ENCODE results near the gene STXBP5.
"Not testable (repeated sequence)": the region's sequence is repeated elsewhere in the genome, so short reads cannot be mapped to it uniquely, and the experiment has no call there.

Gene STXBP5

GRCh38 chr6:147298461-147298860, 94.2 kb downstream of the STXBP5 start:
- DNase-seq (ENCODE audit: low spot score): no peak

DNA sequence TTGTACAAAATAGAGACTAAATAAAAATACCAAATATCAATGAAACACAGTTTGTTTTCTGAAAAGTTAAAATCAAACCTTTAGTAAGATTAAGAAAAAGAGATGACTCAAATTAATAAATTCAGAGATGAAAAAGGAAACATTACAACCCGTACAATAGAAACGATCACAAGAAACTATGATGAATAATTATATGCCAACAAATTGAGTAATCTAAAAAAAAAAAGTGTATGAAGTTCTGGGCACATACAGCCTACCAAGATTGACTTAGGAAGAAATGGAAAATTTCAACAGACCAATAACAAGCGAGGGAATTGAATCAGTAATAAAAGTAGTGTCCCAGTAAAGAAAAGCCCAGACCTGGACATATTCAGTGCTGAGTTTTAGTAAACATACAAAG, 94.8 kb downstream of the STXBP5 start:
- no peak for DNase-seq (ENCODE audit: low spot score)

DNA sequence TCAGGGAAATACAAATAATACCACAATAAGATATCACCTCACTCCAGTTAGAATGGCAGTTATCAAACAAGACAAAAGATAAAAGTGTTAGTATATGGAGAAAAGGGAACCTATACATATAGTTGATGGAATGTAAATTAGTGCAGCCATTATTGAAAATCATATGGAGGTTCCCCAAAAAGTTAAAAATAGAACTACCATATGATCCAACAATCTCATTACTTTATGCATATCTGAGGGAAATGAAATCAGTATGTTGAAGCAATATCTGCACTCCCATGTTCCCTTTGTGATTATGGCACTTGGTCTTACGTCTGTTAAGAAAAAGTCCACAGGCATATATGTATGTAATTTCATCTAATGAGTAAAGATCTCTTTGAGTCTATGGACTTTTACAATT, 96.9 kb downstream of the STXBP5 start:
- no peak for DNase-seq (ENCODE audit: low spot score)

- DNase-seq (ENCODE audit: low spot score): no peak
Measured at GRCh38 chr6:147304016-147304415, 99.8 kb downstream of the STXBP5 start.

DNA sequence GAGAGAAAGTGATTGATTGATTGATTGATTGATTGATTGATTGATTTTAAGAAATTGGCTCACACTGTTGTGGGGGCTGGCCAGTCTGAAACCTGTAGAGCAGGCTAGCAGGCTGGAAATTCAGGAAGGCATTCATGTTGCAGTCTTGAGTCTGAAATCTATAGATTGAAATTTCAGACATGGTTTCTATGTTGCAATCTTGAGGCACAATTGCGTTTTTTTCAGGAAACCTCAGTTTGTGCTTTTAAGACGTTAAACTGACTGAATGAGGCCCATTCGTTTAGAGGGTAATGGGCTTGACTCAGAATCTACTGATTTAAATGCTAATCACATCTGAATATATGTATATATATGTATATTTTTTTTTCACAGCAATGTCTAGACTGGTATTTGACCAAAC, 106.3 kb downstream of the STXBP5 start:
- DNase-seq (ENCODE audit: low spot score): no peak

GRCh38 chr6:147311218-147311617, 107.0 kb downstream of the STXBP5 start:
- DNase-seq (ENCODE audit: low spot score): no peak

DNA sequence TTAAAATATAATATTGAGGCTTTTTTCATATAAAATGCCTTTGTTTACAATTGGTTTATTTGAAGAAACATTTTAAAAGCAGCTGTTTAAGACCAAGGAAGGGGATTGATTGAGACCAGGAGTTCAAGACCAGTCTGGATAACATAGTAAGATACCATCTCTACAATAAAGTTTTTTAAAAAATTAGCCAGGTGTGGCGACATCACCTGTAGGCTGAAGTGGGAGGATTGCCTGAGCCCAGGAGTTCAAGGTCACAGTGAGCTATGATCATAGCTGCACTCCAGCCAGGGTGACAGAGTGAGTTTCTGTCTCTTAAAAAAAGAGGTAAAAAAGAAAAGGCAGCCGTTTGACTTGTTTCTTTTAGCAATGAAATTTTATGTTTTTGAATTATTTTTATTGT, 117.0 kb downstream of the STXBP5 start:
- no peak for DNase-seq (ENCODE audit: low spot score)

- DNase-seq (ENCODE audit: low spot score): peak; percentile 27
Measured at GRCh38 chr6:147322299-147323162, 118.3 kb downstream of the STXBP5 start.

DNA sequence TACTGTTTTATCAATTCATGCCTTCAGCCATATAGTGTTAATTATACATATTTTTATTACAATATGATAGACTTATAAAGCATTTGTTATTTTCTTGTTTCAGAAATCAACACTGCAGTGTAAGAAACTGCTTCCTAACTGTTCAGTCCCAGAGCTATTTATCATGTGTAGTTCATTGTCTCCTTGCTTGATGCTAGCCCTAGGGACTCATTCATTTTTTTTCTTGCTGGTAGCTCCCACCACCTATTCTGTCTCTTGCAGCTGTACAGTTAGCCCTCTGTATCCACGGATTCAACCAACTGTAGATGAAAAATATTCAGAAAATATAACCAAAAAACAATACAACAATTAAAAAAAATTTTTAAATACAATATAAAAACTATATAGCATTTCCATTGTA, 121.3 kb downstream of the STXBP5 start:
- DNase-seq (ENCODE audit: low spot score): no peak

DNA sequence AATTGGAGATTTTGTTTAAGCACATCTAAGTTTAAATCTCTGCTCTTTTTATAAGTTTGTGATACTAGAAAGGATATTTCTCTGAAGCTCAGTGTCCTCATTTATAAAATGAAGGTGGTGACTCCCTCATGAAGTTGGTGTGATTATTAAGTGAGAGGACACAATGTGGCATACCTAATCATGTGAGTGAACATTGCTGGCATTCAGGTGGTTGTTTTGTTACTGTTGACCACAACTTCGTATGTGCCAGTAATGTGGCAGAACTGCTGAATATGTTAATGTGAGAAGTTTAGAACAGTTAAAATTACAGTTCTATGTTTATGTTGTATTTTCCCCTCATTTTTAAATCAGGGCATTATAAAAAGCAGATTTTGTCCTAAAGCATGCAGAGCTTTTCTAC, 127.2 kb downstream of the STXBP5 start:
- DNase-seq (ENCODE audit: low spot score): no peak

DNA sequence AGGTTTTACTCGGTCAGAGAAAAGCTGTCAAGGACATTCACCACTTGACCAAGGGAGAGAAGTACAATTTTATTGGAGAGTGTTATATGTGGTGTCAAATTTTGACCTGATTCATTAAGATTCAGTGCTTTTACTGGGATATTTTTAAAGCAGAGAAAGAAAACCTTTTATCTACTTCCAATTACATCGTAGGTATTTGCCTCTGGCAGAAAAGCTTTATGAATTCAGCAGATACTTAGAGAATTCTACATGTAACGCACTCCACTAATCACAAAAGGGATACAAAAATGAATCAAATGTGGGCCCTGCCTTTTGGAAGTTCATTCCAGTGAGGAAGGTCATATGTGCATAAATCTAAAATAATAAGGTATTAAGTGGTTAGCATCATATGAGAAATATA, 133.7 kb downstream of the STXBP5 start:
- no peak for DNase-seq (ENCODE audit: low spot score)

GRCh38 chr6:147341486-147341885, 137.3 kb downstream of the STXBP5 start:
- DNase-seq (ENCODE audit: low spot score): no peak

DNA sequence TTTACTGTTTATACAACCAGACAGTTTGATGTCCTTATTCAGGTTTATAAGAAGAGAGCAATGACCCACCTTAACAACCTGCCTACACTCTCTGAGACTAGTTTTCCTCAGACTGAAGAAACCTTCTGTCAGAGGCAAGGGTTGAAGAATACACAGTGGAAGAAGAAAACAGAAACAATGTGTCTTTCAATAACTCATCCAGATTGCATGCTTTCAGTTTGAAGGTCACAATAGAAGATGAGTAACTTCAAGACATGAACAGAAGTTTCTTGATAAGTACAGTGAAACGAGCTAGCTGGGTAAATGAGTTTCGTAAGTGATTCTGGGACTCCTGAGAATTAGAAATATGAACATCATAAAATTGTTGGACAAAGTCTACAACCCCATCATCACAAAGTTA, 141.7 kb downstream of the STXBP5 start:
- DNase-seq (ENCODE audit: low spot score): no peak

GRCh38 chr6:147347179-147347881, 143.1 kb downstream of the STXBP5 start:
- no peak for DNase-seq (ENCODE audit: low spot score)

- no peak for DNase-seq (ENCODE audit: low spot score)
Measured at GRCh38 chr6:147347882-147348575, 143.8 kb downstream of the STXBP5 start.

DNA sequence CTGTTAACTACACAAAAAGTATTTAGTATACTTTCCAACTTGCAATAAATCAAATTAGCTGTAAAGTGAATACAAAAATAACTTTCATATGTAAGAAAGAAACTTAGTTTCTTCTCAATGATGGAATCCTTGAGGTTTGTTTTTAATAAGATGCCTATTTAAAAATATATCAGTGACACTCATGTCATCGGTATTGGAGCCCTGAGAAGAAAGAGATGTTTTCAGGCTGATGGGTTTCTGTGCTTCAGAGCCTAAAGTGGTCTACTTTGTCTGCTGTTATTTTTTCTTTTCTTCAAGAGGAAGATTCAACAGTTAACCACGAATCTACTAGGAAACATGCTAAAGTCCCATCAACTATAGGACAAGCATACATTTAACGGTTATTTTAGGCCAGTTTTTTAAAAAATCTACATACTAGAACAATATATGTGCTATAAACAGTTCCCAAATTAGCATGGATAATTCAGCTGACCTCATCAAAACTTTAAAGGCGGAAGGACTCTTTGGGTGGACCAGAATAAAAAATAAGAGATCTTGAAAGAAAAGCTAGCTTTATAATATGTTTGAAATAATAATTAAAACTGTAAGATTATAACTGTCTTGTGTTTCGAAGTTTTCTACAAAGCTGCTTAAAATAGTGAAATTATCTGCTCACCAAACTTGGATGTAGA, 157.2 kb downstream of the STXBP5 start:
- no peak for DNase-seq (ENCODE audit: low spot score)

- no peak for DNase-seq (ENCODE audit: low spot score)
Measured at GRCh38 chr6:147366290-147366689, 162.1 kb downstream of the STXBP5 start.

- DNase-seq (ENCODE audit: low spot score): no peak
Measured at GRCh38 chr6:147371325-147371724, 167.1 kb downstream of the STXBP5 start.

GRCh38 chr6:147372806-147373205, 168.6 kb downstream of the STXBP5 start:
- DNase-seq (ENCODE audit: low spot score): no peak

DNA sequence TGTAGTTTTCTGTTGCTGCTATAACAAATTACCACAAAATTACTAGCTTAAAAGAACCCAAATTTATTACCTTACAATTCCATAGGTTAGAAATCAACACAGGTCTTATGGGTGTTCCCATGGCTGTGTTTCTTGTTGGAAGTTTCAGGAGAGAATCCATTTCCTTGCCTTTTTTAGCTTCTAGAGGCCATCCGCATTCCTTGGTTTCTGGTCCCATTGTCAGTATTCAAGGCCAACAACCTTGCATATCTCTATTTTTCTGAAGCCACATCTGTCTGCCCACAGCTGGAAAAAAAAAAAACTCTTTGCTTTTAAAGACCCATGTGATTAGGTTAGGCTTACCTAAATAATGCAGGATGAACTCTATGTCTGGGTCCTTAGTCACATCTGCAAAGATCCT, 174.6 kb downstream of the STXBP5 start:
- DNase-seq (ENCODE audit: low spot score): no peak

GRCh38 chr6:147380841-147381240, 176.6 kb downstream of the STXBP5 start:
- DNase-seq (ENCODE audit: low spot score): not testable (repeated sequence)

DNA sequence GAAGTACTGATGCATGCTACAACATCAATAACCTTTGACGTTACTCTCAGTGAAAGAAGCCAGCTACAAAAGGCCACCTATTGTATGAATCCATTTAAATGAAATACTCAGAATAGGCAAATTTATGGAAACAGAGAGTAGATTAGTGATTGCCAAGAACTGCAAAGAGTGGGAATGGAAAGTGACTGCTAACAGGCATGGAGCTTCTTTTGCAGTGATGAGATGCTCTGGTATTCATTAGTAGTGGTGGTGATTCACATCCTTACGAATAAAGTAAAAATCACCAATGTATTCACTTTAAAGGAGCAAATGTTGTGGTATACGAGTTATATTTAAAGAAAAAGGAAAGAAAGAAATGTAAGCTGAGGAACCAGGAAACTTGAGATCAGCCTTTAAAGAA, 177.5 kb downstream of the STXBP5 start:
- DNase-seq (ENCODE audit: low spot score): no peak
